Mucosa of gallbladder (tissue), 1 donor: ENCODE results near the gene PAIP2. TPM values are rescaled to one million over a fixed set of nuclear protein-coding genes. Genes with fewer than 3 reads are reported as not detected.
"Not testable (repeated sequence)": the region's sequence is repeated elsewhere in the genome, so short reads cannot be mapped to it uniquely, and the experiment has no call there.

Experiments used
- DNase-seq: peaks from one replicate; pipeline ENCODE4 v3.0.0-alpha.2; 2020; ENCODE audit warnings: low spot score
- total RNA-seq: library from RNA; stranded (reverse); gene quantifications from one replicate; pipeline ENCODE4 v1.2.1, GENCODE V29; 2021
- donor health status: DM: no; HTN: no; CAD: no.

The PAIP2 gene
- total RNA-seq, 1 donor from 2014 or later, result 73.3 TPM

DNA sequence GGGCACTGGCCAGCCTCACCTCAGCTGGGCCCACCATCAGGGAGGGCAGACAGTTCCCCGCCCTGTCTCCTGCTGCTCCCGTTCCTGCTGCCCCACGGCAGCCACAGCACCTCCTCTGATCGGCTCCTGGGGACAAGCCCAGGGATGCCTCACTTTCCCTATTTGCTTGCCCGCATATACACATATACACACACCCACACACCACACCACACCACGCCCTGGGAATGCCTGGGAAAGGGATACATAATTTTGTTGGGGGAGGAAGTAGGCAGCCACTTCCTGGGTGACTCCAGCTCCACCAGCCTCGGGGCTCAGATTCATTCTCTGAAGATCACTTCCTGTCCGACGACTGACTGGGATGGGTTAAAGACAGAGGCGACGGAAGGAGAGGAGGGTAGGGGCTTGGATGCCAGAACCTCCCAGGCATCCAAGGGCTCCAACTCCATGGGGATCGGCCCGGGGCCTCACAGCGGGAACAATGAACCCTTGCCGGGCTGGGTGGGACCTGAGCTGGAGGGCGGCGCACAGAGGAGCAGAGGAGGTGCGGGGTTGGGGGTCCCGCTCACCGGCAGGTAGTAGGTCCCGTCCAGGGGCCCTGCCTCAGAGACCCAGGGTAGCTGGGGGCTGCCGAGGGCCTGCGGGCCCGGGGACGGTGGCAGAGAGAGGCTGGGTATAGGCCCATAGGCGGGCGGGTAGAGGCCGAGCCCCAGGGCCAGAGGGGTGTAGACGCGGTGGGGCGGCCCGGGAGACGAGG, 50.1 kb downstream of the PAIP2 start:
- DNase-seq, result no peak

DNA sequence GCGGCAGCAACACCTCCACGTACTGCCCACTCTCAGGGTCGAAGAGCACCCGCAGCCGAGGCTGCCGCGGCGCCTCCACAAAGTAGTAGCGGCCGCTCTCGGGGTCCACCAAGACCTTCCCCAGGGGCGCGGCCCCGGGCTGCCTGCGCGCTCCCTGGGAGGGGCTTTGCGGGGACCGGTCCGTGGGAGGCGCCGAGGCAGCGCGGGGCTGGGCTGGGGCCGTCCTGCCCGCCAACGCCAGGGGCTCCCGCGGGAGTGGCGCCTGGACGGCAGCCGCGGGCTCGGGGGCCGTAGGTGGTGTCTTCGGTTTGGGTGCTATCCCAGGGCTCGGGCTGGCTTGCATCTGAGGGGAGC, 50.6 kb downstream of the PAIP2 start:
- DNase-seq, result no peak

DNA sequence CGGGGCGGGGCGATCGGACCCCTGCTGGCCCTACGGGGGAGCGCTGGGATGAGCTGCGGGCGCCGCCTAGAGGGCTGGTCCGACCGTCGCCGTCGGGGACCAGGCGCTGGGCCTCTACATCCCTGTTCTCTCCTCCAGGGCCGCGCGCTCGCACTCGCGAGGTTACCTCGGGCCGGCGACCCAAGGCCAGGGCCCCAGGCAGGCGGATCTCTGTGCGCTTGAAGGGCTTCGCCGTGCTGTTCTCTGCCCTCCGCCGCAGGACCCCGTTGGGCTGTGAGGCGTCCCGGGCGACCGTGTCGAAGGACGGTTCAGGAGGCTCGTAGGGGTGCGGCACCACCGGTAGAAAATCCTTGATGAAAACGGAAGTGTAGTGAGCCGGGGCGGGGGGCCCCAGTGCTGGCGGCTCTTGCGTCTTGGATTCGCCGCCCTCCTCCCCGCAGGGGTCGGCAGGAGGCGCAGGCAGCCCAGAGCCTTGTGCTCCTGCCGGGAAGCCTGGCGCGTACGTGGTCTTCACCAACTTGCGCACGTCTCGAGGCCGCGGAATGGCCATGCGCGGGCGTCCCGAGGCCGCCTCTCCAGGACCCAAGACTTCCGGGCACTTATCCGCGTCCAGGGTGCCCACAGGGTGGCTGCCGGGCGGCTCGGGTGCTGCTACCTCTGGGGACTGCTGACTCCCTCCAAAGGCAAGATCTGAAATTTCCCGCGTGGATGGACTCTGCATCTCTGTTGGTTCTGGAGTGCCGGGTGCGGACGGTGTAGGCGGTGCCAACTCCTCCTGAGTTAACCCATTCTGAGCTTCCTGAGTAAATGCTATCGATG, 51.2 kb downstream of the PAIP2 start:
- DNase-seq, result peak; percentile 56

DNA sequence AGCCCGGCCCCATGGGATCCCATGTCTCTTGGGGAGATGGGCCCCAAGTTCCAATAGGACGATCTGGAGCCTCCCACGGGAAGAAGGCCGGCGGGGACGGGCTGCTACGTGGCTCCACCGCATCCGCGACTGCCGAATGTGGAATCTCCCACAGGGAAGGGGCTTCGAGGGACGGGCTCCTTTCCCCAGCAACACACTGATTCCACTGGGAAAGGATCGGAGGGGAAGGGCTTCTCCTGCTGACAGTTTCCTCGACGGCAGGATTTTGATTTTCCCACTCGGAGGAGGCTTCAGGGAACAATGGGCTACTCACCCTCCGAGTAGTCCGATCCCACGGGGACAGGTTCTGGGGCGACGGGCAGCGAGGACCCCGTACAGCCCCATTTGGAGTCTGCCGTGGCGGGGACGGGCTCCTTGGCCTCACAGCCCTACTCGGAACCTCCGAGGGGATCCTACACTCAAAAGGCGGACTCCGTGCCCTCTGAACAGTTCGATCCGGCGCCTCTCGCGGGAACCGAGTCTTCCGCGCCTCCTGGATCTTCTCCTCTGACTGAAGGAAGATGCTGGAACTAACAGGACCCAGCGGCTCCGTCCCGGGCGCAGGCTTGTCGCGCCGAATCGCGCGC, 52.0 kb downstream of the PAIP2 start:
- DNase-seq, result no peak

DNA sequence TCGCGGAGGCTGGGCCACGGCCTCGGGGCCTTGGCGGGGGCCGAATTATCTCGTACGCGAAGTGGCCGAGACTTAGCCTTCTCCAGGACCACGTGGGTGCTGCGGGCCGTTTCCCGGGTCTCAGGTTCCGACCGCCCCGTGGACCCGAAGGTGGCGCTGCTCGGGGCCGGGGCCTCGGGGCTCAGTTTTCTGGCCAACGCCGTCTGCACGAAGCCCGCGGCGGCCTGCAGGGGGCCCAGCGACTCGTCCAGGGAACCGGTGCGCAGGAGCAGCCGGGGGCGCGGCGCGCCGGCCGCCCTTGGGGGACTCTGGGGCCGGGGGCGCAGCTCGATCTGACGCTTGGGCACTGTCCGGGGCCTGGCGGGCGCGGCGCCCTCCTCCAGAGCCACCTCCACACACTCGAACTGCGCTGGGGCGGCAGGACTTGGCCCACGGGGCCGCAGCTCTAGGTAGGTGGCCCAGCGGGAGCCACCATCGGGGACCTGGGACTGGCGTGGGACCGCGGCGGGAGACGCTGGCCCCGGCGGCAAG, 52.5 kb downstream of the PAIP2 start:
- peak; percentile 39 for DNase-seq

DNA sequence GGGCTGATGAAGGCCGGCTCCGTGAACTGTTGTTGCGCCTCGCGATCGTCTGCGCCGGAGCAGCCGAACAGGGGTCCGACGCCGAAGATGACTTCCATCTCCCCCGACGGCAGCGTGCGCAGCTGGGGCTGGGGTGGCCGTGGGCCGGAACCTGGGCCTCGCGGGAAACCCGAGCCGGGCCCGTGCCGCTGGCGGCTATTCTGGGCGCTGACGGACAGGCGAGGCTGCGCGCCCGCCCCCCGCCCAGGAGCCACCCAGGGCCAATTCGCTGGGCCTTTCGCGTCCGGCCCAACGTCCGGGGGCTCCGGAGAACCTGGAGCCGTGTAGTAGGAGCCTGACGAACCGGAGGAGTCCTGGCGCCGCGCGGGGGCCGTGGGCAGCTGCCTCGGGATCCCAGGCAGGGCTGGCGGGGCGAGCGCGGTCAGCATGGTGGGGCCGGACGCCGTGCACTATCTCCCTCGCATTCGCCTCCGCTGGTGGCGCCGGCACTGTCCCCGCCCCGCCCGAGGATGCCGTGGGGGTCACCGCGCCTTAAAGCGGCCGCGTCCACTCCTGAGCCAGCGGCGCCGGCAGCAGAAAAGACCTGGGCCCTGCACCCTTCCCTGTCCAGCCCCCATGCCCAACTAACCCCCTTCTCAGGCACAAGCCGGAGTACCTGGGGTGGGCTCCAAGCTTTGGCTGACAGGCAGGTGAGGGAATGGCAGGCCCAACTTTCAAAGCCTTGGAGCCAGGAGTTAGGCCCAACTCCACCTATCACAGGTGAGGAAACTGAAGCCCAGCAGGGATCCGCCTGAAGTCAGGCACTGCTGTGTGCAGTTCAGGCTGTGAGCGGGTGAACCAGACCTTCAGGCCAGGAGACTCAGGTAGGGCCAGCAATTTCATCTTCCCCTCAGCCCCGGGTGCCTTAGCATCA, 53.3 kb downstream of the PAIP2 start, which contains the start of gene PROB1:
TSS of gene PROB1 (minus strand) at position 451 of the 913 bp plus-strand sequence. CDS start at position 428, 23 bp downstream.
- no peak for DNase-seq

DNA sequence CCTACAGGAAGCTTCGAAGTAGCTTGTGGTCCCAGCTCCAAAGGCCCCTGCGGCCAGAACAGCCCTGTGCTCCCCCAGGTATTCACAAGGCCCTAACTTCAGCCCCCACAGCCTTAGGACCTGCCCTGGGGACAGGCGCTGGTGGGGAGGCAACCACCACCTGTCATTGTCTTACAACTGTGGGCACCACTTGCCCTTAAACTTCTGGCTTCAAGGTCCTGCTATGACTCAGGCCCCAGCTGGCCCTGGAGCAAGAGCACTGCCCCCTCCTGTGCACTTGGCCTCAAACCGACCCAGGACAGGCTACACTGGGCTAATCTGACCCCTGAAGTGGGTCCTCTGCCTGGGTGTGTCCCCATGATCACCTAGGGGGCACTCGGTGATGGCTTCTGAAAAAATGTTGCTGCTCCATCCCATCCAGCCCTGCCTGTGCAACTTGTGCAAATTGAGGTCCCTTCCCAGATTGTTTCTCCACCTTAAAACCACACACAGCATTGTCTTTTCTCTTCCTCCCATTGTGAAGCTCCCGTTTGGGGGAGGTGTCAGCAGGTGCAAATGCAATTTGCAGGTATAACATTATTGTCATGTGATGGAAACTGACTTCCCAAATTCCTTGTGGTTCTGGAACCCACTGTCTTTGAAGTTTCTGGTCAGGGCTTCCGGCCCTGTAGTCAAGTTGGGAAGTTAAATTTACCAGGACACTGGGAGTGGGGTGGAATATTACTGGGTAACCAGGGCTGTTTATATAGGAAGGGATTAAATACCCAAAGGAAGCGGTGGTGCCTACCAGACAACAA, 54.4 kb downstream of the PAIP2 start:
- DNase-seq, result no peak

DNA sequence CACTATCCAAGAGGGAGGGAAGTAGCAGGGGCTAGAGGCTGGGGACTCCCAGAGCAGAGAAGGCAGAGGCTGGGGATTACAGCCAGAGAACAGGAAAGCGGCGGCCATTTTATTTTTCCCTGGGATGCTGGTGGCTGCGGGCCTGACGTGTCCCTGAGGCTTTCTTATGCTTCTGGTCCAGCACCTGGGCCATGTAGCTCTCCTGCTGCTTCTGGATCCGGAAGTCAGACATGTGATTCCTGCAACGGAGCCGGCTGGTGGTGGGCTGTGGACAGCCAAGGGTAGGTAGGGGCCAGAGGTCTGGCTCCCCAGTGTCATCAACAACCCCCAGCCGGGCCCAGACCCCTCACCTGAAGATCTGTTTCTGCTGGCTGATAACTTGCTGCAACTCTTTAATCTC, 55.0 kb downstream of the PAIP2 start:
- DNase-seq, result no peak

DNA sequence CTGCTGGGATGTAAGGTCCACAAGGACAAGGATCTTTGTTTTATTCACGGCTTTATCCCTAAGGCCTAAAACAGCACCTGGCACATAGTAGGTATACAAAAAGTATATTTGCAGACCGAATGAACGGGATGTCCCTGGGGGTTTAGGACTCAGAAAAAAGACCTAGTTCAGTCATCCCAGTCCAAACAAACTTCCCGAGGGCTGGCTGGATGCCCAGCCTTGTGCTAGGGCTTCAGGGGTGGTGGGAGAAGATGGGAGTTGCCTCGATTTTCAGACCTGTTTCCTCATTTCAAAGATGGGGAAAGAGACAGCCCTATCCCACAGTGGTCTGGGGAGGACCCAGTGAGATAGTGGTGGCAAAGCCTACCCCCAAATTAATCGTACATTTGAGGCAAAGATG, 56.3 kb downstream of the PAIP2 start:
- no peak for DNase-seq

DNA sequence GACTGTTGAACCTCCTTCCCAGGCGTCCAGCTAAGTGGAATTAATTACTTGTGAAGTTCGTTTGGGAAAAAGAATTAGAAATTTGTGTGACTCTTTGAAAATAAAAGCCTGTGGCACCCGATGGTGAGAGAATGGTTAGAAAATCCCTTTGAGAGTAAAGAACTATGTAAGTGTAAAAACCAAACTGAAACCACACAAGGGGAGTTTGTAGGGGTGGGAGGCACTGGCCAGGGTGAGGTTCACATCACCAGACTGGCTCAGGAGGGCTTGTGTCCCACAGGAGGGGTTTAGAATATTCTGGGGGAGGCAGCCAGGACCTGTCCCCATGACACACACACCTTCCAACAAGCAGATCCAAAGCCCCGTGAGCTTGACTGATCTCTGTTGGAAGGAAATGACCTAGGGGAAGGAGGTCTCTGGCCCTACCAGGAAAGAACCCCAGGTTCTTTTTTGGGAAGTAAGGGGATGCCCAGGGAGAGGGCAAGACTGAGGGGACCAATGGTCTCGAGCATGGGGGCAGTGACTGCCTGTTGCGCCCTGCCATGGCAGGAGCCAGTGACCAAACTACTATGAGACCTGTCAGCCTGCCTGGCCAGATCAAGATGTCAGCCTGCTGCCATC, 58.0 kb downstream of the PAIP2 start:
- no peak for DNase-seq

DNA sequence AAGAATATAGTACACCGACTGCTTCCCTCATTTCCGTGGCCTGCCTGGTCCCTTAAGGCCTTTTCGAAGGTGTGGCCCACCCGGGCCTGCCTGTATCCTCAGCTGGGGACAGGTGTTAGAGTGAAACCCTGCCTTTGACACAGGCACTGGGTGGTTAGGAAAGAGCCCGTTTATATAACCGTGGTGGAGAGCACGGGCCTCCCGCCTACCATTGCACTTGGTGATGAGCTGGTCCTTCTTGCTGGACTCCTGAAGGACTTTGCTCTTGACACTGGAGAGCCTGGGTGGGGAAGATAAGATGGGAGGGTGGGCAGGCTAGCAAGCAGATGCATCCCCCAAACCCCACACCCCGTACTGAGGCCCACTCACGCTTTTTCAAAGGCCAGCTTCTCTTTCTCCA, 59.9 kb downstream of the PAIP2 start:
- DNase-seq, result no peak

DNA sequence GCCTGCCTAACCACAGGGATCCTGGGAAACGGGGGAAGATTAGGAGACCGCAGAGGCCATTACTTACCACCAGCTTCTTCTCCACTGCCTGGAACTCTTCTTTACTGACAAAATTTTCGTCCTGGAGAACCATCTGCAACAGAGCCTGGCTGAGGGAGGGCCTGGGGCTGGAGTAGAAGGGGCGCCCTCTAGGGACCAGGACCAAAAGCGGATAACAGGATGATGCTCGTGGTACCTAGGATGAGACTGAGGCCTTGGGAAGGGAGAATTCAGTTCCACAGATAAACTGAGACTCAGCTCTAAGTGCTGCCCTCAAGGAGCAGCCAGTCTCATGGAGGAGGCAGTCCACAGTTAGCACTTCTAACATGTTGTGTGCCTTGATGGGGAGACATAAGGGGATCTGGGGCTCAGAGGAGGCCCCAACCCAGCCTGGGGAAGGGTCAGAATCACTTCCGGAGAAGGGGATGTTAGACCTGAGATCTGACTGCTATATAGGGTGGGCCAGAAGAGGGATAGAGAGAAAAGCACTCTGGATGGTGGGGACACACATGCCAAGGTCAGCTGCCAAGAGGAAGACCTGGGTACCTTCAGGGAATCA, 61.0 kb downstream of the PAIP2 start:
- no peak for DNase-seq

DNA sequence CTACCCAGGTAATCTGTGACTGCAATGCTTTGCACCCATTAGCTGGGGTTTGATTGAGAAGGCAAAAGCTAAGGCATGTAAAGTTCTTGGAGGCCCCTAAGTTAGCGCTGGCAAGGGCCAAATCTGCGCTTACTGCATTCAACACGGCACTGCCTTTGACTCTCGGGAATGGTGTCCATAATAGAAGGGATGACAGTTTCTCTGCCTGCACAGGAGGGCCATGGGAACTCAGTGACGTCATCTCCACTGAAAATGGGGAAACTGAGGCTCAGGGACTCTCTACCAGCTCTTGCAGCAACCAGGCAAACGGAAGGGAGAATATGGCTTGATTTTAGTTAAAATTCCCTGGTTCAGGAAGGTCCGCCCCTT, 61.7 kb downstream of the PAIP2 start:
- DNase-seq, result no peak

DNA sequence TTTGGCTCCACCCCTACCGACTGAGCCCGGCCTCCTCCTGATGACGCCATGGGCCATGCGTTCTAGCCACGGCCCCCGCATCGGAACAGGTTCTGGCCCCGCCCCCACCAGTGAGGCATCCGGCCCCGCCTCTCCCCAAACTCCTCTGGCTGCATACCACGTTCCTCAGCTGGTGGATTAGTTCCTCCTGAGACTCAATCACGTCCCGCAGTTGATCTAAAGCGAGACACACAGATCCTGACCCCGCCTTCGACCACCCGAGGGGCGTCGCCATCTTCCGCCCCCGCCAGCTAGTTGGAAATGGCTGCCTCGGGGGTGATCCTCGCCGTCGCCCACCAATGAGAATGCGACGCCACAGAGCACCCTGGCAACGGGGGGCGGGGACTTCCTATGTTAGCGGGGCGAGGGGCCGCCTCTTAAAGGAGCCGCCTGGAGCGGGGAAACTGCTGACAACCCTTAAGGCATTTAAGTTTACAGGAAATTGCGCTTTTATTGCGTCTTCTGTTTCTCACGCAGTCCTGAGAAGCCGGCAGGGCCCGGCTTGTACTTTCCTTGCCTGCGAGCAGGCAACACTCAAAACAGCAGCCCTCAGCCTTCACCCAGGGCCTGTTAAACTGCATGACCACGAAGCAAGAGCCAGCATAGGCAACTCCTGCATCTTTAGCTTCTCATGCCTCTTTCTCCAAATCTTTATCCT, 62.3 kb downstream of the PAIP2 start, which contains the start of gene SPATA24:
TSS of gene SPATA24 (minus strand) at position 303 of the 697 bp plus-strand sequence. CDS start at position 274, 29 bp downstream.
- peak; percentile 98 for DNase-seq

DNA sequence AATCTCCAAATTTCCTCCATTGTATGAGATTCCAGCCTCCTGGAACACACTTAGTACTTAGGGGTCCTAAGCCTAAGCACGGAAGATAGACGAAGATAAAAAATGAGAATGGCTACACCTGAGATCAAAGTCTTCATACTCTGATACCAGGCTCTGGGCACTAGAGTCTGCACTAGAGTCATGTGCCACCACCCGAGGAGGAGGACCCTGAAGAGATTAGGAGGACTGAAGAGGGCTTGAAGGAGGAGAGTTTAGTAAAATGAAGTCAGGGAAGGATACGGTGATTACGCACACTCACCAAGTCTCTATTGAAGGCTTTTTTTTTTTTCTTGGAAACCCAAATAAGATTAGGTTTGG, 62.8 kb downstream of the PAIP2 start:
- DNase-seq, result no peak

DNA sequence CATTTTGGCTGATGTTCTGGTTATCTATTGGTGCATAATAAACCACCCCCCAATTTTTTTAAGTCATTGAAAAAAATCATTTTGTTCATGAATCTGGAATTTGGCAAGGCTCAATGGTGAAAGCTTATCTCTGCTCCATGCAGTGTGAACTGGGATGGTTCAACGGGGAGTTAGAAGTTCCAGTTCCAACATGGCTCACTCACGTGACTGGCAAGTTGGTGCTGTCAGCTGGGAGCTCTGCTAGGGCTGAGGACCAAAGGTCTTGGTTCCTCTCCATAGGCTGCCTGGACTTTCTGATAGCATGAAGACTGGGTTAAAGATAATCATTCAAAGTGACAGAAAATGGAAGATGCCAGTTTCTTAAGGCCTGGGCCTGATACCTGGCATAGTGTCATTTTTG, 65.3 kb downstream of the PAIP2 start:
- DNase-seq, result no peak

DNA sequence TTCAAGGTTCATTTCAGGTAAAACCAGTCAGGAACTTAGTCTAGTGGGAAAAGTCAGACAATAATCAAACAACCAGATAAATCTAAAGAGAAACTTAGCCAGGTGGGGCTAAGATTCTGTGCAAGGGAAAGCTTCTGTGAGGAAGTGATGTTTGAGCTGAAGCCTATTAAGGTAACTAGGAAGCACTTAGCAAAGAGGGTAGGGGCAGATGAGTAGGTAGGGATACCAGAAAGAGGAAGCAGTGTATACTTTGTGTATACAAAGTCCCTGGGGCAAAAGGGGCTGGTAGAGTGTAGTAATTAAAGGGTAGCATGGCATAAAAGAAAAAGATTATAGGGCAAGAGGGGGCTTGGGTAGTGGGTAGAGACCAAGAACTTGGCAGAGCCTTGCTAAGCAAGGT, 65.9 kb downstream of the PAIP2 start:
- no peak for DNase-seq

DNA sequence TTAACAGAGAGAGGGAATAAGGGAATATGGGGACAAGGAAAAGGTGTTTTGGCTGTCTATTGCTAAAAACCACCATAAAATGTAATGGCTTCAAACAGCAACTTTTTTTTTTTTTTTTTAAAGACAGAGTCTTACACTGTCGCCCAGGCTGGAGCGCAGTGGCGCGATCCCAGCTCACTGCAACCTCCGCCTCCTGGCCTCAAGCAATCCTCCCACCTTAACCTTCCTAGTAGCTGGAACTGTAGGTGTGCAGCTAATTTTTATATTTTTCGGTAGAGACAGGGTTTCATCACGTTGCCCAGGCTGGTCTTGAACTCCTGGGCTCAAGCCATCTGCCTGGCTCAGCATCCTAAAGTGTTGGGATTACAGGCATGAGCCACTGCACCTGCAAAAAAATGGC, 66.5 kb downstream of the PAIP2 start:
- no peak for DNase-seq

DNA sequence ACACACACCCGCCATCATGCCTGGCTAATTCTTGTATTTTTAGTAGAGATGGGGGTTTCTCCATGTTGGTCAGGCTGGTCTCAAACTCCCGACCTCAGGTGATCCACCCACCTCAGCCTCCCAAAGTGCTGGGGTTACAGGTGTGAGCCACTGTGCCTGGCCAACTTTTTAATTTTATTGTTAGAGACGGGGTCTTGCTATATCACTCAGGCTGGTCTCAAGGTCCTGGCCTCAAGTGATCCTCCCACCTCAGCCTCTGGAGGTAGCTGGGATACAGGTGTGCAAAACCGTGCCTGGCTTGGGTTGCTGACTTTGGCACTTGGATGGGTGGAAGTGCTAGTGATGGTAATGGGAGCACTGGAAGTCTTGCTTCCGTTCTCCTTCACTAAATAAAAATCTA, 67.5 kb downstream of the PAIP2 start:
- DNase-seq, result not testable (repeated sequence)
